ENCODE data around the gene ZCCHC12.
"Not testable (repeated sequence)": the region's sequence is repeated elsewhere in the genome, so short reads cannot be mapped to it uniquely, and the experiment has no call there.

ZCCHC12 gene

DNA sequence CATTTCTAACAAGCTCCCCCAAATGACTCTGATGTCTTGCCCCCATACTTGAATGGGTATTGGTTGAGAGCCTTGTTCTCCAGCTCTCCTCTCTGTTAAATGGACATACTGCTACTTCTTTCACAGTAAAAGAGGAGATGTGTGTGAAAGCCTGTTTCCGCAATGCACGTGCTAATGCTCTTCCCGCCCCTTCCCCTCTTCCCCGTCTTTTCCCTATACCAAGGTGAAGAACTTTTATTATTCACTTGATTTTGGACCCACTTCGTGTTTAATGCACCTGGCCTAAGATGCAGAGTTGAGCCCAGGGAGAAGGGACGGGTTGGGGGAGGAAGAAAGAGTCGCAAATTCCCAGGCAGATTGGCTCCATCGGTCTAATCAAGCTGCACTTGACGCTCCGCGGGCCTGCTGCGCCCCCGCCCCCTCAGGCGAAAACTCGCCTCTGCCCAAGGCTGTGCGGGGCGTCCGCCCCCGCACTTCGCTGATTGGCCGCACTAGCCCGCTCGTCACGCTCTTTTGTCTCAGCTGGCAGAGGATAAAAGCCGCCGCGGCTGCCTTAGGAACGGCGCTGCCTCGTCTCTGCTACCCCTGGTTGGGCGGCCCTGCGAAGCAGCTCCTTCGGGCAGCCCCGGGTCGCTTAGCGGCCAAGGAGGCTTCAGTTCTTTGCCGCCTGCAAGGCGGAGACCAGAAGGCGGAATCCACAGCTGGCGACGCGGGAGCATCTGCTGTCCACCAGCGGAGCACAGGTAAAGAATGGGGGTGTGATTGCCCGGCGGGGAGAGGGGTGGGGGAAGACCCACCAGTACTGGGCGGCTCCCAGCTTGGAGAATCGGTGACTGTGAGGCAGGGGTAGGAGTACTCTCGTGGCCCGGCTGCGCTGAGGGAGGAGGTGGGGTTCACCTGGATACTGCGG lies at the start of gene ZCCHC12:
TSS of gene ZCCHC12 (plus strand) at position 562 of the 910 bp plus-strand sequence. CDS start 1,421 bp downstream, outside the sequence.
- DNase-seq (ENCODE audit: low read depth in 2 of 2, low spot score in 1 of 2): peak in 1 of 2 donors; percentile 5

DNA sequence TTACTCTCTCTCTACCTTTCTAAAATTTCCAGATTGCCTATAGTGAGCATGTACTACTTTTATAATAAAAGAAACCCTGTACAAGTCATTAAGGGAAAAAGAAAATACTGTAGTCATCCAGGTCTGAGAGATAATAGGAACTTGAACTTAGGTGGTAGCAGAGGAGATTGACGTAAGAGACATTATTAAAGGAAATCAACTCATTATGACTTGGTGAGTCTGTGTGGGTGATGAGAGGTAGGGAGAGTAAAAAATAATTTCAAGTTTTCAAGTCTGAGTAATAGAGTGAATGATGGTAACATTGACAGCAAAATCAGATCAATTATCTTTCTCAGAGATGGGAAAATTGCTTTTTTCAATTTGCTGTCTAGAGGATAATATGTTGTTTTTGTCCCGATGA lies 44.0 kb upstream of the ZCCHC12 start:
- DNase-seq (ENCODE audit: low read depth in 2 of 2, low spot score in 1 of 2): no peak

GRCh38 chrX:118780509-118780908 lies 43.1 kb upstream of the ZCCHC12 start:
- DNase-seq (ENCODE audit: low read depth in 2 of 2, low spot score in 1 of 2): no peak

GRCh38 chrX:118780911-118781310 lies 42.7 kb upstream of the ZCCHC12 start:
- DNase-seq (ENCODE audit: low read depth in 2 of 2, low spot score in 1 of 2): no peak

- no peak for DNase-seq (ENCODE audit: low read depth in 2 of 2, low spot score in 1 of 2)
Observed at GRCh38 chrX:118795528-118796280, 27.9 kb upstream of the ZCCHC12 start.

DNA sequence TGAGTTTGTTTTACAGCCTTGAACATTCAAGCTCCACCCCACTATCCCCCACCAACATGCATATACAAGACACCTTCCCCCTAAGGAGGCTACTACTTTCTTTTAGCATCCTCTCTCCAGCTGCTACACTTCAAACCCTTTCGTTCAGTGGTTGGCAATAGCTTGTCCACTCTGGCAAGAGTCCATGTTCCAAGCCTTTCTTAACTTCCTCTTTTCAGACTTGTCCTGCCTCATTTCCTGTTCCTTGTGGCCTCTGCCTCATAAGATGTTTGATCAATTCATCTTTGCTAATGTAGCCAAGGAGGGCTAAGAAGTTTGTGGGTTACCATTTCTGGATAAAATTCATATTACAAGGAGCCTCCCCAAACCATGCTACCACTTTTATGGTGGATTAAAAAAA lies 20.8 kb upstream of the ZCCHC12 start:
- no peak for DNase-seq (ENCODE audit: low read depth in 2 of 2, low spot score in 1 of 2)

GRCh38 chrX:118807151-118808017 lies 16.2 kb upstream of the ZCCHC12 start:
- DNase-seq (ENCODE audit: low read depth in 2 of 2, low spot score in 1 of 2): no peak

DNA sequence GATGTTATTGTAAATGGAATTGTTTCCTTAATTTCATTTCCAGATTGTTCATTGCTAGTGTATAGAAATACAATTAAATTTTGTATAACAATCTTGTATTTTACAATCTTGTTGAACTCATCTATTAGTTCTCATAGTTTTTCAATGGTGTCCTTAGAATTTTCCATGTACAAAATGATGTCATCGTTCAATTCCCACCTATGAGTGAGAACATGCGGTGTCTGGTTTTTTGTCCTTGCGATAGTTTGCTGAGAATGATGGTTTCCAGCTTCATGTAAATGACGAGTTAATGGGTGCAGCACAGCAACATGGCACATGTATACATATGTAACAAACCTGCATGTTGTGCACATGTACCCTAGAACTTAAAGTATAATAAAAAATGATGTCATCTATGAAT lies 6.4 kb upstream of the ZCCHC12 start:
- DNase-seq (ENCODE audit: low read depth in 2 of 2, low spot score in 1 of 2): not testable (repeated sequence)

DNA sequence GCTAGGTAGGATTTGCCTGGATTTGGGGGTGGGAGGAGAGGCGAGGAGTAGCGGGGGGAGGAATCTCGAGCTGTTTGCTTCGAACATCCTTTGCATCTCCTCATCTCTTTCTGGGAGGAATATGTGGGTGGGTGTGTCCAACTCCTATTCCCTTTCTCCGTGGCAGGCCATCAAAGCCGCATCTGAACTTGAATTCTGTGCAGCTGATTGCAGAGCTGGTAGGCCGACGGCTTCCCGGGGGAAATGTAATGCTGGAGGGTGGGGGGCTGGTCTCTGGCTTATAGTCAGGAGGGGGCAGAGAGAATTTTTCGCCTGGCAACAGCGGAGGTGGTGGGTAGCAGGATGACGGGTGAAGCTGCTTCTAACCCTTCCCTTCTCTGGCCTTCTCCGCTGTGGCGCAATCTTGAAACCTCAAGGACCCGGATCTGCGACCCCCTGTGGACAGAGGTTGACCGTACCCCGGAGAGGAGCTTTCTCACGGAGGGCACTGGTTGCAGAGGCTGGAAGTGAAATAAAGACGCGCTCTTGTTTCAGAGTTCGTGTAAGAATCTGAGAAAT lies 628 bp downstream of the ZCCHC12 start:
- DNase-seq (ENCODE audit: low read depth in 2 of 2, low spot score in 1 of 2): no peak

DNA sequence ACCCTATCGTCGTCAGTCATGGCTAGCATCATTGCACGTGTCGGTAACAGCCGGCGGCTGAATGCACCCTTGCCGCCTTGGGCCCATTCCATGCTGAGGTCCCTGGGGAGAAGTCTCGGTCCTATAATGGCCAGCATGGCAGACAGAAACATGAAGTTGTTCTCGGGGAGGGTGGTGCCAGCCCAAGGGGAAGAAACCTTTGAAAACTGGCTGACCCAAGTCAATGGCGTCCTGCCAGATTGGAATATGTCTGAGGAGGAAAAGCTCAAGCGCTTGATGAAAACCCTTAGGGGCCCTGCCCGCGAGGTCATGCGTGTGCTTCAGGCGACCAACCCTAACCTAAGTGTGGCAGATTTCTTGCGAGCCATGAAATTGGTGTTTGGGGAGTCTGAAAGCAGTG lies 1.6 kb downstream of the ZCCHC12 start:
- DNase-seq (ENCODE audit: low read depth in 2 of 2, low spot score in 1 of 2): no peak

- peak; percentile 11 to 22 for DNase-seq (ENCODE audit: low read depth in 2 of 2, low spot score in 1 of 2)
Observed at GRCh38 chrX:118839334-118839958, 15.8 kb downstream of the ZCCHC12 start.

DNA sequence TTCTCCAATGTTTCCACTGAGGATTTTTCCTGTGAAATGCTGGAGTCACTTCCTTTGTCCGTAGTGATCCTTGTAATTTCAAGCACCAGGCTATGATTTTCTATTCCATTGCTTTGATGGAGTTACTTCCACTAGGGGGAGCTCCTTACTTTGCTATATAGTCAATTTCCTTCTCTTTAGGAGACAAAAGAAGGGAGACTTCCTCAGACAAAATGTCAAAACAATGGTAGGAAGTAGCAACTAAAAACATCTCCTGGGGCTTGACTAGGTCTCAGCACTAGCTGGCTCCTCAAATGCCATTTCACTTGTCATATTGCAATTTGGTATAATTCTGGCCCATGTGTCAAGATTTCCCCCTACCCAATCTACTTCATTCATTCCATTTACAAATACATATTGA lies 24.1 kb downstream of the ZCCHC12 start:
- DNase-seq (ENCODE audit: low read depth in 2 of 2, low spot score in 1 of 2): no peak

DNA sequence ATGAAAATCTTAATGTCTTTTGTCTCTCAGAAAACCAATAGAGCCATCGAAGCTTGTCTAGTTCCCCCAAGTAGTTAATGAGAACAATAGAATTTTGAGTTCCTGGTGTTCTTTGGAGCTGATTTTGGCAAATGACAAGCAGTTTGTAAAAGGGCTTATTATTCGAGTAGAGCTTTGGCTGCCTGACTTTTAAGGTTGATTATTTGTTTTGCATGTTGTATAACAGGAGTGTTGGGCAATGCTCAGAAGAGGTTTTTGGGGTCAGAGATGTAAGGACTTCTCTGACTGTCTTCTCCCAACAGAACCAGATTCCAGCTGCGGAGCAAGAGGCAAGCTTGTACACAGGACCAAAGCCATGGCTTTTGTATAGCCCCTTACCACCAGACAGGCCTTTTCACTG lies 30.0 kb downstream of the ZCCHC12 start:
- no peak for DNase-seq (ENCODE audit: low read depth in 2 of 2, low spot score in 1 of 2)

DNA sequence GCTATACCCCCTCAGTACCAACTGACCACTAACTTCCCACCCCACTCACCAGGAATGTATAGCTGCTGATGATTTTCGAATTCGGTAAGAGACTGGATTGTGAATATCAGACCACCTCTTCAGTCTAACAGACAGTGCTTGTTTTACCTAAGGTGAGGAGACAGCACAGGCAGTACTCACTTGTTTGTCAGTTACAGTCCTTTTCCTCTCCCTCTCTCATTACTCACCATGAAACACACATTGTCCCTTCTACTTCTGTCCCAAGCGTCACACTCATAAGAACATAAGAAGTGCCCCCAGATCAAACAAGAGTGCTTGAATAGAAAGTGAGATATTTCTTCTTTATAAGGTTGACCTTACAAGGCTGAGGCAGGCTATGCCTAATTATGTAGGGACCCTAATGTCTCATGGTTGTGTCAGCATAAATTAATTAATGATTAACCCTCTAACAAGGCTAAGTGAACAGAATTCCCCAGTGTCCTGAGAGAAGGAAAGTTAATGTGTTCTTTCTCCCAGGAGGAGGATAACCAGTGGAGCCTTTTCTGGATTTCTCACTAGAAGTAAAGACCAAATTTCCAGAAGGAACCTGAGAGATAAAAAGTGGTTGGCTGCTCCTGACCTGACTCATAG lies 32.2 kb downstream of the ZCCHC12 start:
- no peak for DNase-seq (ENCODE audit: low read depth in 2 of 2, low spot score in 1 of 2)

DNA sequence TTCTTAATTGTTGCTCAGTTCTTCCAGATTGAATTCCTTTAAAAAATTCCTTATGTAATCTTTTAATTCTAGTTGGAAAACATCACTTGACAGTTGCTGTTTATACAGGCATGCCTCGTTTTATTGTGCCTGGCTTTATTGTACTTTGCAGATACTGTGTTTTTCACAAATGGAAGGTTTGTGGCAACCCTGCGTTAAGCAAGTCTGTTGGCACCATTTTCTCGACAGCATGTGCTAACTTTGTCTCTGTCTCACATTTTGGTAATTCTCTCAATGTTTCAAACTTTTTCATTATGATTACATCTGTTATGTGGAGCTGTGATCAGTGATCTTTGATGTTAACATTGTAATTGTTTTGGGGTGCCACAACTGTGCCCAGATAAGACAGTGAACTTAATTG lies 33.4 kb downstream of the ZCCHC12 start:
- no peak for DNase-seq (ENCODE audit: low read depth in 2 of 2, low spot score in 1 of 2)

DNA sequence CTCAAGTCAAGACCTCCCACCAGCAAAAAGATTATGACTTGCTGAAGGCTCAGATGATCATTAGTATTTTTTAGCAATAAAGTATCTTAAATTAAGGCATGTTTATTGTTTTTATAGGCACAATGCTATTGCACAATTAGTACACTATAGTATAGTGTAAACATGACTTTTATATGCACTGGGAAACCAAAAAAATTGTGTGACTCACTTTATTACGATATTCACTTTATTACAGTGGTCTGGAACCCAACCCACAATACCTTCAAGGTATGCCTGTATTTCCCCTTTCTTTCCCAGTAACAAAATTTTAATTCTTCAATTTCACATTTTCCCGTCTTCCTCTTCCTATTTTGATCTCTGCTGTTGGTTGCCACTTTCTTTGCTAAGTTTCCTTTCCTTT lies 37.7 kb downstream of the ZCCHC12 start:
- no peak for DNase-seq (ENCODE audit: low read depth in 2 of 2, low spot score in 1 of 2)

- no peak for DNase-seq (ENCODE audit: low read depth in 2 of 2, low spot score in 1 of 2)
Observed at GRCh38 chrX:118862091-118862490, 38.5 kb downstream of the ZCCHC12 start.

GRCh38 chrX:118862979-118863378 lies 39.4 kb downstream of the ZCCHC12 start:
- no peak for DNase-seq (ENCODE audit: low read depth in 2 of 2, low spot score in 1 of 2)

- DNase-seq (ENCODE audit: low read depth in 2 of 2, low spot score in 1 of 2): no peak
Observed at GRCh38 chrX:118864063-118864635, 40.5 kb downstream of the ZCCHC12 start.

- no peak for DNase-seq (ENCODE audit: low read depth in 2 of 2, low spot score in 1 of 2)
Observed at GRCh38 chrX:118865231-118865630, 41.6 kb downstream of the ZCCHC12 start.

Data from stimulated activated CD8-positive, alpha-beta memory T cell treated with anti-CD3 and anti-CD28 coated beads, Interleukin-4, amount 100 ng/mL, for 4 hours (primary cell).